CD4-positive, alpha-beta T cell treated with Interleukin-15 for 4 hours (primary cell): ENCODE data around the gene CNTRL.
"Not testable (repeated sequence)": the region's sequence is repeated elsewhere in the genome, so short reads cannot be mapped to it uniquely, and the experiment has no call there.

ENCODE experiments used
- DNase-seq: peaks from one replicate; pipeline ENCODE4 v3.0.0-alpha.2; 2020; ENCODE audit warnings: low spot score

Gene CNTRL

DNA sequence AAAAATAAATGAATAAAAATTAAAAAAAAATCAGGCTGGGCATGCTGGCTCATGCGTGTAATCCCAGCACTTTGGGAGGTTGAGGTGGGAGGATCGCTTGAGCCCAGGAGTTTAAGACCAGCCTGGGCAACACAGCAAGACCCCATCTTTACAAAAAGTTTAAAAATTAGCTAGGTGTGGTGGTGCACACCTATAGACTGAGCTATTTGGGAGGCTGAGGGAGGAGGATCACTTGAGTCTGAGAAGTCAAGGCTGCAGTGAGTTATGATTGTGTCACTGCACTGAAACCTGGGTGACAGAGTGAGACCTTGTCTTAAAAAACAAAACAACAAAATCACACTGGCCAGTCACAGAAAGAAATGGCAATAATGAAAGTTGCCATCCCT is 3.4 kb upstream of the CNTRL start:
- no peak for DNase-seq

DNA sequence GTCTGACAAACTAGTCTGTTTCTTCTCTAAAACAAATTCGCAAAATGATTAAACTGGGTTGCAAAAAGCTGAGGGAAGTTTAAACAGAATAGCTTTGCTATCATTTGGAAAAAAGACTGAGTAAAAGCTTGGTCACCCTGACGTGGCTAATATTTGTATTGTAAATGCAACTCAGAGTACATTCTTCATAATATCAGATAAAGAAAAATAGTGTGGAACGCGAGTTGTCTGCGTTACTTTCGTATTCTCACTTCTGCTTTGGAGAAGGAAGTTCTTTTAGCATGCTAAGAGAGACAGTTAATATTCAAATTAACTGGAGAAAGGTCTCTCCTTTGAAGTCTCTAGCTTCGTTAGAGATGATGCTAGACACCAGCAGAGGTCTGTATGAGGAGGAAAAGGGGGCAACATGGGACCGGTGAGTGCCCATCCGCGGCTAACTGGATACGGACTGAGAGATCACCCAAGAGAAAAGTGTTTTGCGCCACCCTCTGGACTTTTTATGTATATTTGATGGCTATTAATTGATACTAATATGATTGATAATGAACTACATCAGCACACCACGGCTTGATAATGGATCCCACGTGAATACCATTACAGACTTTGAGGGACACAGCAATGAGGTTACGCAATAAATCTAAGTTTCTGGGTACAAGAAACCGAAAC is 2.9 kb upstream of the CNTRL start:
- DNase-seq = peak; percentile 50

DNA sequence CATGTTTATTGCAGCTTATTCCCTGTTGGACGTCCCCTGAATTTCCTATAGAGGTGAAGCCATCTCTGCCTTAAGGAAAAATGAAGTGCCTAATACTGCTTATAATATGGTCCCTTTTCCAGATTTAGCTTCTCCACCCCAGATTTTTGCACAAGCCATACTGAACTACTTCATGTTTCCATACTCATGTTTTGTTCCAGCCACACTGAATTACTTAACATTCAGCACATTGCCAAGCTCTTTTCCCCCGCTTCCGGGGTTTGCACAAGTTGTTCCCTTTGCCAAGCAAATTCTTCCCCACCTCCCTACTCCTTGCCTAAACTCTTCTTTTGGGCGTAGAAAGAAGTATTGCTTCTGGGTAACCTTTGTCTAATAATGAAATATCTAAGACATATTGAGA is 1.7 kb upstream of the CNTRL start:
- DNase-seq = no peak

DNA sequence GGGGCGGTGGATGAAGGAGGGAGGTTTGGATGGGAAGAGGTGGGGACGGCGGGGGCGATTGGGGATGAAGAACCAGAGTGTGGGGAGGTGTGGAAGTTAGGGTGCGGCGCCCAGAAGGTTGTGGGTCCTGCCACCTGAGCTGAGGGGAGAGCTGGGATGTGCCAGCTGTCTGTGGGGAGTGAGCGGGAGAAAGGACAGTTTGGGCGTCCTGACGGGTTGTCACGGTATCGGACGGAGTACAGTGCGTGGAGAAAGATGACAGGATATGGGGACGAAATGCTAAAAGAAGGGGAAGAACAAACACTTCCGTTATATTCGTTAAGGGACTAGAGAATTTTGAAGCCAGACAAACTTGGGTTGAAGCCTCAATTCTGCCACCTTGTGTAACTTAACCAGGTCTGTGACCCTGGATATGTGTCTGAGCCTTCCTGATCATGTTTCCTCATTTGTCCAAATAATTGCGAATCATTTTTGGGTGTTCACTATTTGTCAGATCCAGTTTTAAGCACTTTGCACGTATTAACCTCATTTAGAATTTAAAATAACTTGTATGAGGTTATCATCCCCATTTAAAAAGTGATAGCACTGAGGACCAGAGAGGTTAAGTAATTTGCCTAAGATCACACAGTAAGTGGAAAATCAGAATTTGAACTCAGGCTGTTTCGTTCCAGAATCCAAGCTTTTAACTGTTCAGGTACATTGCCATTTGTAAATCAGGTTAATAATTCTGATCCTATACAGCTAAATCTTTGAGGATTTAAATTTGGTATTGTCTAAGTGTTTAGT is 689 bp downstream of the CNTRL start:
- DNase-seq = peak; percentile 30

DNA sequence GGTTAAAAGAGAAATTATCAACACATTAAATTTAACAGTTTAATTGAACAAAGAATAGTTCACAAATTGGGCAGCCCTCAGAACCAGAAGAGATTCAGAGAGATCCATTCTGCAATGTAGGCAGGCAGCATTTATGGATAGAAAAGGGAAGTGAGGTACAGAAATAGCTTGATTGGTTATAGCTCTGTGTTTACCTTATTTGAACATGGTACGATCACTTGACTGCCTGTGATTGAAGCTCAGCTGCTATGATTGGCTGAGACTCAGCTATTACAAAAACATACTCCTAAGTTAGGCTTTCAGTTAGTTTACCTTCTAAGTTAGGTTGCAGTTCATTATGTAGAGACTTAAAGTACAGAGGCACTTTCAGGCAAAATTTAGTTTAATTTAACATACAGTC is 7.3 kb downstream of the CNTRL start:
- no peak for DNase-seq

DNA sequence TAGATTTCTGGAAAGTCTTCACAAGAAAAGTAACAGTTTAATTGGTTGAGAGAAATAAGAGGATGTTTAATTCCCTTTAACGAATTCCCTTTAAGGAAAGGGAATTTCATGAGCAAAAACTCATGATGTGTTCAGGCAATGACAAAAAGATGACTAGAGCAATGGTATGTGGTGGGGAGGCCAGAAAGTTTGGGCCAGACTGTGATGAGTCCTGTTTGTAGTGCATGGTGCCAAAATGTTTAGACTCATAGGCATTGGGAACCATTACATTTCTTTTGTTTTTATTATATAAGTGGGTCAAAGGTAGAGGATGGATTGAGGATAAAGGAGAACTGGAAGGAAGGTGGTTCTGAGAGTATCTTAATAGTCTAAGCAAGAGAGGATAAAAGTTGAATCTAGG is 10.9 kb downstream of the CNTRL start:
- no peak for DNase-seq

DNA sequence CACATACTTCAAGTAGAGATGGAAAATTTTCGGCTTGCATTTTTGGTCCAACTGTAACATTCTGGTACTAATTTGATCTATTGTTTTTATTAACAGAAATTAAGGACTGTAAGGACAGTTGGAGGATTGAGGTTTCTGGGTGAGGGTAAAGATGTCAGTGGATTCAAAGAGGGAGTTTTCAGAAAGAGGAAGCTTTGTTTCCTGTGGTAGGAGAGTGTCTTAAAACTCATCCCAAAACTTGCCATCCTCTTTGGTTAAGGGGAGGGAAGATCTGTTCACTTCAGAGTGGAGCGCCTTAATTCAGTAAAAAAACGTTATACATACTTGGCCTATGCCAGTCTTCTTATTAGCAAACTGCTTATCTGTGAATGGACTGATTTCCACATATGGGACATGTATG is 13.8 kb downstream of the CNTRL start:
- no peak for DNase-seq

DNA sequence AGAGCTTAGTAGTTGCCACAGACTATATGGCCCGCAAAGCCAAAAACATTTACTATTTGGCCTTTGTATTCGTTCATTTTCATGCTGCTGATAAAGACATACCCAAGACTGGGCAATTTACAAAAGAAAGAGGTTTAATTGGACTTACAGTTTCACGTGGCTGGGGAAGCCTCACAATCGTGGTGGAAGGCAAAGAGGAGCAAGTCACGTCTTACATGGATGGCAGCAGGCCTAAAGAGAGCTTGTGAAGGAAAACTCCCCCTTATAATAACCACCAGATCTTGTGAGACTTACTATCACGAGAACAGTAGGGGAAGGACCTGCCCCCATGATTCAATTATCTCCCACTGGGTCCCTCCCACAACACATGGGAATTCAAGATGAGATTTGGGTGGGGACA is 16.0 kb downstream of the CNTRL start:
- DNase-seq = not testable (repeated sequence)

DNA sequence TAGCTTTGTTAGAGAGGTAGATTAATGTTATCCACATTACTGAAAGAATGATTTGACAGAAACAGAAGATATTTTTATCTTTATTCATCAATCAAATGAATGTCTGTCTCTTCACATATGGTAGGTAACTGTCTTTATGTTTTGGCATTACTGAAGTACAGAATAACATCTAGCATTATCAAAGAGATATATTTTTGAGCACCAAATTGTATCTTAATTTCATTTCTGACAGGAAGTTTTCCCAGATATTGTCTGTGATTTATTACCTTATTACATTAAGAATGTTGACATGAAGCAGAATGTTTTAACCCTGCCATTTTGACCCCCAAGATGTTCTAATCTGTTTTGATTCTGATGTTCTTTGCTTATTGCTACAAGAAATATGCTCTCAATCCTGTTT is 20.3 kb downstream of the CNTRL start:
- DNase-seq = no peak

DNA sequence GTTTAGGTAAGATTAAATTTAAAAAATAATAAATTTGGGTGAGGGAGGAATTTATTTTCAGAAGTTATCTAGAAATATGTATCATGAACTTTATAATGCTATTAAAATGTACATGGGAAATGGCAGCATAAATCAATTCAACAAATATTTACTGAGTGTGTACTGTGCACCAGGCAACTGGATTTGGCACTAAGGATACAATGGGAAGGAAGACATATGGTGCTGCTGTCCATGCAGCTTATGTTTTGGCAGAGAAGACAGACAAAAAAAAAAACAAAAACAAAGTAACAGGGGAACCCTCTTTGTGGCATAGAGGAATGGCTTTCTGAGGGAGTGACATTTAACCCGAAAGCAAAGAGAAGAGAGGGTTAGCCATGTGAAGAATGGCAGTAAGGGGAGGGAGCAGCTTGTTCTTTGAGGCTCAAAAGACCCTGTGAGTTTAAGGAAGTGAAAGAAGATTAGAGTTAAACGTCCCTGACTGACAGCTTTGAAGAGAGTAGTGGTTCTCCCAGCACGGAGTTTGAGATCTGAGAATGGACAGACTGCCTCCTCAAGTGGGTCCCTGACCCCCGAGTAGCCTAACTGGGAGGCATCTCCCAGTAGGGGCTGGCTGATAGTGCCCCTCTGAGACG is 23.9 kb downstream of the CNTRL start:
- no peak for DNase-seq

DNA sequence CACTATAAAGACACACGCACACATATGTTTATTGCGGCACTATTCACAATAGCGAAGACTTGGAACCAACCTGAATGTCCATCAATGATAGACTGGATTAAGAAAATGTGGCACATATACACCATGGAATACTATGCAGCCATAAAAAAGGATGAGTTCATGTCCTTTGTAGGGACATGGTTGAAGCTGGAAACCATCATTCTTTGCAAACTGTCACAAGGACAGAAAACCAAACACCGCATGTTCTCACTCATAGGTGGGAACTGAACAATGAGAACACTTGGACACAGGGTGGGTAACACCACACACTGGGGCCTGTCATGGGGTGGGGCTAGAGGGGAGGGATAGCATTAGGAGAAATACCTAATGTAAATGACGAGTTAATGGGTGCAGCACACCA is 29.3 kb downstream of the CNTRL start:
- DNase-seq = not testable (repeated sequence)

DNA sequence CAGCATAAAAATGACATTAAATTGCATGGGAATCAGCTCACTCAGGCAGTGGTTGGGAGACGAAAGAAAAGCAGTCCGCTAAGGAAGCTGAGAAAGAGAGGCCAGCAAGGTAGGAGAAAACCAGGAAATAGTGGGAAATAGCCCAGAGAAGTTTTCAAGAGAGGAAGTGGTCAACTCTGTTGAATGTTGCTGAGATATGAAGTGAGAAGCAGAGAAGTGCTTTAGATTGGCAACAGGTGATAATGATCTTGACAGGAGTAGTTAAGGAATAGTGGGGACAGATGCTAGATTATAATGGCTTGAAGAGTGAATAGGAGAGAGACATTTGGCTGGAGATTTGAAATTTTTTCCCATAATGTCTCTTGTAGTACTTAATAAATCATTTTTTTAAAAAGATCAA is 30.8 kb downstream of the CNTRL start:
- DNase-seq = no peak

DNA sequence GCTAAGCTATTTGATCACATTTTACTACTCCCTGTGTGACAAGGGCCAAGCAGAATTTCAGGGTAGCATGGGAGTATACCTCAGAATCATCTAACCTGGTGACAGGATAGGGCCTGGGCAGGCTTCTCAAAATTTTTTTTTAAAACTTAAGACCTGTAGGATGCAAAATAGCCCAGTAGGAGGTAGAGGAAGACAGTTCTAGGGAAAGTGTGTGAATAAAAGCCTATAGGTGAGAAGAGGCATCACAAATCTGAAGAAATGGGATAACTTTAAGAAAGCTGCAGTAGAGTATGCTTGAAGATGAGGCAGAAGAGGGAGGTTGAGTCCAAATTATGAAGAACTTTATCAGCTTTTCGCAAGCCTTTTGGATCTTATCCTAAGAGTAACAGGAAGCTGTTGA is 32.3 kb downstream of the CNTRL start:
- DNase-seq = no peak

DNA sequence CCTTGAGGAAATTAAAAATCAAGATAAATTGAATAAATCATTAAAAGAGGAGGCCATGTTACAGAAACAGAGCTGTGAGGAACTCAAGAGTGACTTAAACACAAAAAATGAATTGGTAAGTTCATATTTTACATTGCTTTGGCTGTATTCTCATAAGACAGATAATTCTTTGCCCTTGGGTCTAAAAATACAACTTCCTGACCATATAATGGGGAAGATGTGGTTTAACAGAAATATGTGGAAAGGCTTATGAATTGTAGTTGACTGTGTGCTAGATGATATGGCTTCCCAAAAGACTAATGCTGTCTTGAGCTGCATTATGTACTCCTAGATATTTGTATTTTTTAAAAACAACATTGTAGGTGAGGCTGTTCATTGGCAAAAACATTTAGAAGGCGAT is 33.1 kb downstream of the CNTRL start:
- no peak for DNase-seq

DNA sequence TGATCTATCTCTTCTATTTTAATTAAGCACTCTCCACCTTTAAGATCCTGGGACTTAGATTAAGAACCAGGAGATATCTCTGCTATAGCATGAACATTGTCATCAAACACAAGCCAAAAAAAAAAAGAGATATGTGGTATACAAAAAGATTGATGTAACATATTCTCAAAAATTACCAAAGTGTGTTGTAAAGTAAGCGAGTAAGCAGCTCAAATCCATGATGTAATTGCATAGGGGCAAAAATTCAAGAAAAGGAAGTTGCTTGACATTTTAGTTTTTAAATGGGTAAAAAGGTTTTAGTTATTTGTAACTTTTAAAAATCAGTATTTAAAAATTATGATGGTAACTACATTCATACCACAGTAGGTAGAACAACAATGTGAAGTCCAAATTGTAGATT is 40.7 kb downstream of the CNTRL start:
- DNase-seq = no peak

DNA sequence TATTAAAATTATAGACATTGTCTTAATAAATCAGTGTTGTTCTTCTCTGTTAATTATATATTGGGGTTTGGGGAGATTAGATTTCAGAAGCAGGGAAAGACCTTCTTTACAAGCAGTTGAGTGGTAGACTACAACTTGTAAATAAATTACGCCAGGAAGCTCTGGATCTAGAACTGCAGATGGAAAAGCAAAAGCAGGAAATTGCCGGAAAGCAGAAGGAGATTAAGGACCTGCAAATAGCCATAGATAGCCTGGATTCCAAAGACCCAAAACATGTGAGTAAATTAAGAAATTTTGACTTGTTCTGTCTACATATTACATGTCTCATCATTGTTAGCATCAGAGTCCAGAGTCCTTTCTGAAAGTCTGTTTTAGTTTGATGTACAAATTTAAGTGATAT is 43.5 kb downstream of the CNTRL start:
- DNase-seq = no peak

DNA sequence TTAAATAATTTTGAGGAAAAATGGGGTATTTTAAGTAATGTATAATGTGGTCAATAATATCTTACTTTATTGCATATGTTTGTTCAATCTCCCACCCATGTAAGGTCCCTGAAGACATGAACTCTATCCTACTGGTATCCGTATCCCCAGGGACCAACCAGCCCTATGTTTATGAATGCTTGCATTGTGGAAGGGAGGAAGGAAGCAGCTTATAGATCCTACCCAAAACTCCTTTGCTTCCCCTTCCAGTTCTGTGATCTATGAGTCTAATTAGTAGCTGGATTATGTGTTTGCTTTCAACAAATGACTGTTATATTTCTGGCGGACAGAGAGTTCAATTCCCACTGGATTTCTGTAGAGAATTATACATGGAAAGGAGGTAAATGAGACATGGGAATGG is 45.6 kb downstream of the CNTRL start:
- no peak for DNase-seq

DNA sequence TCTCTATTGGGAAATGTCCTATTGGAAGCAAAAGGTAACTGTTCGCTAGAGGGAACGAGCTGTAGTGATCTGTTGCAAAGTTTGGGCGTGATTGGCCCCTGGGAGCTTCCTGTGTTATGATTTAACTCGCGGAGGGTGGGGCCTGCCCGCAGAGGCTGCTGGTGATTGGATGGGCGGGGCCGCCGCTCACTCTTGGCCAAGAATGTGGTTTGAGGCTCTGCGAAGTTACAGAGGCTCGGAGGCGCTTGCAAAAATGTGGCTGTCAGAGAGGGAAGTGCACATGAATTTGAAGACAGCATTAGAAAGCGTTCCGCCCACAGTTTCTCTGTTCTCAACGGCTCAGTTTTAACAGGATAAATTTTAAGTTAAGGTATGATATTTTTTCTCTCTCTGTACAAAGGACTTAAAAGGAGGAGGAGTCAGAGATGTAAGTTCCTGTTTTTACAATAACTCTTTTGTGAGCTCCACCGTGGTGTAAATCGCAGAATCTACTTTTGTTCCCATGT is 46.9 kb downstream of the CNTRL start:
- peak; percentile 93 for DNase-seq

DNA sequence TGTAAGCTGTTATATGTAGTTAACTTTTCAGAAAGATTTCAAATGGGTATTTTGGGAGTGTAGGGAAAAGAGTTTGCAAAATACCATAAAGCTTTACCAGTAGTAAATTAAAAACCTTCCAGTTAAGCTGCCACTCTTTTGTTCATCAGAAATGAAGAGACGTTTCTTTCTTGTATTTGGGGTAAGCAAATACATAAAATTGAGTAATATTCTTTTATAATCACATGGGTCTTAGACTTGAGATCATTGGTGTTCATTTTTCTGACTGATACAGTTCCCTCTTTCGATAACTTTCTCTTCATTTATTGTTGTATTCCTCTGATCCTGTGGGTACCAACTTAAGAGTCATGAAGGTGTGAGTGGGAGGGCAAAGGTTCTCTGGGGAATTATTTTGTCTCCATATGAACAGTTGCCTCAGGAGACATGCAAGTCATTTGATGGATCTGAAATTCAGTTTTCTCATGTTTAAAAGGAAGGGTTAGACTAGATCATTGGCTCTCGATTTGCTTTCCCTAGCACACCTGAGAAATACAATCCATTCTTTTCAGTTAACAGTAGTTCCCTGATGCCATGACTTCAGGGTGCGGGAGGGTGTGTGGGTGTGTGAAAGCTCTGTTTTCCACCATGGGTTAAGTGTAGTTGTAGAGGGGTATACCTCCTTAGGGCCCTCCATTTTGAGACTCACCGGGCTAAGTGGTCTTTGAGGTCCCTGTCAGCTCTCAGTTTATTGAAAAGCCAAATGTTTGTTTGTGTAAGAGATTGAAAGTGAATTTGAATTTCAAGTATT is 47.7 kb downstream of the CNTRL start:
- no peak for DNase-seq

DNA sequence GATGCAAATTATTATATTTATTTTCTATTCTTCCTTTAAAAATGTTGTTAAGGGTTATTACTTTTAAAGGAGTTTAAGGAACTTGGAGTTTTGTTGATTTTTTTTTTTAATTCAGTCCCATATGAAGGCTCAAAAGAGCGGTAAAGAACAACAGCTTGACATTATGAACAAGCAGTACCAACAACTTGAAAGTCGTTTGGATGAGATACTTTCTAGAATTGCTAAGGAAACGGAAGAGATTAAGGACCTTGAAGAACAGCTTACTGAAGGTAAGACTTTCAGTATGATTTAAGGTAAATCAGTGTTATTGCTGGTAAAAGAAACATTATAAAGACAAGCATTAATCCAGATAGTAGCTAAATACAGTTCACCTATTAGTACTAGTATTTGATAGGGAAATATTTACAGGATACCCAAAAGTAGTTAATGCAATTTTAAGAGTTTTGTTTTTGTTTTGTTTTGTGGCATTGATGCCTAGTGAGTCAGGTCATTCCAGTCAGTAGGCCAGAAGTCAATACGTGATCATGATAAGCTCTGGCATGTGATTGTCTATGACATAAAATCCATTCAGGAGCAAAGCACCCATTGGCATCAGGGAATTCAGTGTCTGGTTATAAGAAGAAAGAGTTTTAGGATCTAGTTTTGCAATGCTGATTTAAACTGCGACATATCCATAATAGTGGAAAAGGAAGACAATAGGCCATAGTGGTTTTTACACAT is 49.2 kb downstream of the CNTRL start:
- no peak for DNase-seq

DNA sequence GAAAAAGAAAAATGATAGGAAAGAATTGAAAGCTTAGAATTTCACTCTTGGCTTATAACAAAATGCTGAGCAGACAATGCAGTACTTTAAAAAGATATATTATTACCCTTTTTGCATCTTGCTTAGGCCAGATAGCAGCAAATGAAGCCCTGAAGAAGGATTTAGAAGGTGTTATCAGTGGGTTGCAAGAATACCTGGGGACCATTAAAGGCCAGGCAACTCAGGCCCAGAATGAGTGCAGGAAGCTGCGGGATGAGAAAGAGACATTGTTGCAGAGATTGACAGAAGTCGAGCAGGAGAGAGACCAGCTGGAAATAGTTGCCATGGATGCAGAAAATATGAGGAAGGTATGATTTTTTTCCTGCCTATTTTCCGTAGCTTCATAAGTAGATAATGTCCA is 50.8 kb downstream of the CNTRL start:
- DNase-seq = no peak

DNA sequence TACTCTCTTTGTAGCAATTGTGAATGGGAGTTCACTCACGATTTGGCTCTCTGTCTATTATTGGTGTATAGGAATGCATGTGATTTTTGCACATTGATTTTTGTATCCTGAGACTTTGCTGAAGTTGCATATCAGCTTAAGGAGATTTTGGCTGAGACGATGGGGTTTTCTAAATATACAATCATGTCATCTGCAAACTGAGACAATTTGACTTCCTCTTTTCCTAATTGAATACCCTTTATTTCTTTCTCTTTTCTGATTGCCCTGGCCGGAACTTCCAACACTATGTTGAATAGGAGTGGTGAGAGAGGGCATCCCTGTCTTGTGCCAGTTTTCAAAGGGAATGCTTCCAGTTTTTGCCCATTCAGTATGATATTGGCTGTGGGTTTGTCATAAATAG is 54.6 kb downstream of the CNTRL start:
- not testable (repeated sequence) for DNase-seq
